Glutamatergic neuron (in vitro differentiated cells): Measurements from ENCODE around the gene C10orf67. TPM values are rescaled to one million over a fixed set of nuclear protein-coding genes. Genes with fewer than 3 reads are reported as not detected.
"Not testable (repeated sequence)": the region's sequence is repeated elsewhere in the genome, so short reads cannot be mapped to it uniquely, and the experiment has no call there.

ENCODE experiments used
- DNase-seq: peaks from one replicate; pipeline ENCODE4 v3.0.0; 2022
- H3K27ac Mint-ChIP-seq: one replicate; pipeline ENCODE4 v1.8.0; 2020; ENCODE audit warnings: mild to moderate bottlenecking, mixed read lengths, inconsistent platforms; ENCODE audit not compliant: unreplicated experiment
- H3K27me3 Mint-ChIP-seq: one replicate; pipeline ENCODE4 v1.8.0; 2020; ENCODE audit warnings: mild to moderate bottlenecking, moderate library complexity, mixed read lengths, inconsistent platforms; ENCODE audit not compliant: unreplicated experiment
- H3K36me3 Mint-ChIP-seq: one replicate; pipeline ENCODE4 v1.8.0; 2020; ENCODE audit warnings: mild to moderate bottlenecking, mixed read lengths, inconsistent platforms; ENCODE audit not compliant: unreplicated experiment
- H3K4me1 Mint-ChIP-seq: one replicate; pipeline ENCODE4 v1.8.0; 2020; ENCODE audit warnings: mild to moderate bottlenecking, low read depth, mixed read lengths, inconsistent platforms; ENCODE audit not compliant: unreplicated experiment
- H3K4me3 Mint-ChIP-seq: one replicate; pipeline ENCODE4 v1.8.0; 2020; ENCODE audit warnings: mild to moderate bottlenecking, mixed read lengths, inconsistent platforms; ENCODE audit not compliant: unreplicated experiment
- H3K9me3 Mint-ChIP-seq: one replicate; pipeline ENCODE4 v1.8.0; 2020; ENCODE audit warnings: mild to moderate bottlenecking, moderate library complexity, mixed read lengths, inconsistent platforms; ENCODE audit not compliant: unreplicated experiment
- total RNA-seq: library from RNA; stranded (reverse); fragmentation: NEBNext Ultra II Directional; extraction: Animal tissue kit (Norgen Biotek cat#: 25700); gene quantifications from one replicate; pipeline ENCODE4 v1.2.1, GENCODE V29; 2021; ENCODE audit not compliant: unreplicated experiment
- TF ChIP-seq, protein P1 (sequence below): fragments of 200-600 bp; sonication (generic); IDR thresholded peaks from one replicate; pipeline ENCODE4 v1.5.0; 2021; ENCODE audit not compliant: partially characterized antibody, unreplicated experiment

C10orf67 gene
- total RNA-seq, 1 donor from 2014 or later, result not detected

DNA sequence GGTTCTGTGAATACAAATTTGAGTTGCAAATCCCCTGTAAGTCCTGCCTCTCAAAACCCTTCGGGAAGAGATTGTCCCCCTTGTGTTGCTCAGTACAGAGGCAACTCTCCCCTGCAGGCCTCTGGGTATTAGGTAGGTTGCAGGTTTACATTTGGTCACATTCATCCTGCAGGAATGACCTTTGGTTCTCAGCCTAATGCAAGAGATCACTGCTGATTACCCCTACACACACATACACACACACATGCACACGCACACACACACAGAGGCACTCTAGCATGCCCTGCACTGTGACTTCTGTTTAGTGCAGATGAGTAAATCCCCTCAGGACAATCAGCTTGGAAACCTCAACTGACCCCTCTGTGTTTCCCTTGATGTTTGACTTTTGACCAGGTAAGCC, 69.2 kb downstream of the C10orf67 start:
- no peak for DNase-seq
- no peak overlapping the region for H3K4me3 Mint-ChIP-seq
- H3K4me1 Mint-ChIP-seq, result no peaks in the 10 kb centered on the region
- H3K27me3 Mint-ChIP-seq, result peaks cover 2% of the 10 kb centered on the region
- H3K27ac Mint-ChIP-seq, result no peak overlapping the region
- TF ChIP-seq, protein P1, sequence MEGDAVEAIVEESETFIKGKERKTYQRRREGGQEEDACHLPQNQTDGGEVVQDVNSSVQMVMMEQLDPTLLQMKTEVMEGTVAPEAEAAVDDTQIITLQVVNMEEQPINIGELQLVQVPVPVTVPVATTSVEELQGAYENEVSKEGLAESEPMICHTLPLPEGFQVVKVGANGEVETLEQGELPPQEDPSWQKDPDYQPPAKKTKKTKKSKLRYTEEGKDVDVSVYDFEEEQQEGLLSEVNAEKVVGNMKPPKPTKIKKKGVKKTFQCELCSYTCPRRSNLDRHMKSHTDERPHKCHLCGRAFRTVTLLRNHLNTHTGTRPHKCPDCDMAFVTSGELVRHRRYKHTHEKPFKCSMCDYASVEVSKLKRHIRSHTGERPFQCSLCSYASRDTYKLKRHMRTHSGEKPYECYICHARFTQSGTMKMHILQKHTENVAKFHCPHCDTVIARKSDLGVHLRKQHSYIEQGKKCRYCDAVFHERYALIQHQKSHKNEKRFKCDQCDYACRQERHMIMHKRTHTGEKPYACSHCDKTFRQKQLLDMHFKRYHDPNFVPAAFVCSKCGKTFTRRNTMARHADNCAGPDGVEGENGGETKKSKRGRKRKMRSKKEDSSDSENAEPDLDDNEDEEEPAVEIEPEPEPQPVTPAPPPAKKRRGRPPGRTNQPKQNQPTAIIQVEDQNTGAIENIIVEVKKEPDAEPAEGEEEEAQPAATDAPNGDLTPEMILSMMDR, result no peak
- H3K36me3 Mint-ChIP-seq, result peaks cover 12% of the 10 kb centered on the region
- no peaks in the 10 kb centered on the region for H3K9me3 Mint-ChIP-seq

DNA sequence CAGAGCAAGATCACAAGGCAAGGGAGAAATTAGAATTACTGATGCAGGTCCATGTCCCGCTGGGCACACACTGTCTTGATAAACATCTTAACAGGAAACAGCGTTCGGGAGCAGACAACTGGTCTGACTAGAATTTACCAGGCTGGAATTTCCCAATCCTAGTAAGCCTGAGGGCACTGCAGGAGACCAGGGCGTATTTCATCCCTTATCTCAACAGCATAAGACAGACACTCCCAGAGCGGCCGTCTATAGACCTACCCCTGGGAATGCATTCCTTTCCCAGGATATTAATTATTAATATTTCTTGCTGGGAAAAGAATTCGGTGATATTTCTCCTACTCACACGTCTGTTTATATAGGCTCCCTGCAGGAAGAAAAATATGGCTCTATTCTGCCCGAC, 70.4 kb downstream of the C10orf67 start:
- H3K36me3 Mint-ChIP-seq, result peaks cover 12% of the 10 kb centered on the region
- H3K4me3 Mint-ChIP-seq, H3K4me1 Mint-ChIP-seq, H3K9me3 Mint-ChIP-seq, H3K27ac Mint-ChIP-seq, H3K27me3 Mint-ChIP-seq, DNase-seq: not testable (repeated sequence)

DNA sequence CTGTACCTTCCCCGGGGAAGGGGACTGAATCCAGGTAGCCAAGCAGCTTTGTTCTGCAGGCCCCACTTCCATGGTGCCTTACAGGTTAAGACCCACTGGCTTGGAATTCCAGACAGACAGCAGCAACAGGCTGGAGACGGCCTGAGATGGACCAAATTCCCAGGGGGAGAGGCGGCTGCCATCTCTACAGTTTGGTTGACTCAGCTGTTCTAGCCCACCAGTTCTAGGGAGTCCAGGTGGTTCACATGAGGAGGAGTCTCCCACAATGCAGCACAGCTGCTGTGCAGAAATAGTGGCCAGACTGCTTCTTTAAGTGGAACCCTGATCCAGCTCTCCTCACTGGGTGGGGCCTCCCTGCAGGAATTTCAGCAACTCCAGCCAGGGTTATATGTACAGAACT, 74.1 kb downstream of the C10orf67 start:
- TF ChIP-seq, protein P1, result no peak
- no peak for DNase-seq
- no peaks in the 10 kb centered on the region for H3K4me1 Mint-ChIP-seq
- H3K4me3 Mint-ChIP-seq, result no peak overlapping the region
- H3K27me3 Mint-ChIP-seq, result peaks cover 2% of the 10 kb centered on the region
- H3K9me3 Mint-ChIP-seq, result no peaks in the 10 kb centered on the region
- H3K27ac Mint-ChIP-seq, result no peak overlapping the region
- peaks cover 12% of the 10 kb centered on the region for H3K36me3 Mint-ChIP-seq

DNA sequence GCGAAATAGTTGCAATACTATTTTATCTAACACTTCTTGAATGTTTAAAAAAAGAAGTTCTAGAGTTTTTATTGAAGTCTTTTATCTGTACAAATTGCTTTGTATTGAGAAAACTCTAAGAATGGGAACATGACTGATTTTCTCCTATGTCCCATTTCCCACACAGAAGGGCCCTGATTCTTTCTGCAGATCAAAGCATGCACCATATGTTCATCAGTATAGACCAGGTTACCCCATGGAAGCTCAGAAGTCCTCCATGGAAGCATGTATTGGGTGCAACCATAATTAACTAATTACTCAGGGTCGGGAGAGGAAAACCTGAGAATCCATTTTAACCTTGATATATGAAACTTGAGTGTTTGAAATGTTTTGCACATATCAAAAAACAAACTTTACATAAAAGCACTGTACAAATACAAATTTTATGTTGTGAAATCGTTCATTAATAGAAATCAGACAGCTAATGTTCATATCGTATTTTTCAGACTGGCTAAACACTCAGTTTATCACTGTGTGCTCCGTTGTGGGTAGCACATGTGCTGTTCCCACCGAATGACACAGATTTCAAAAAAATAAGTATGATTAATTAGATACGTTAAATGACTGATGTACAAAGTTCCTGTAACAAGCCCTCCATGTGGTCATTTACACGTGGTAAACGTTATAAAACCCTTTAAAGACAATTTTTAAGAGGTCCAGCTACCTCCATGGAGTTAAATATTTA, 81.0 kb downstream of the C10orf67 start:
- Mint-ChIP-seq H3K36me3 (no peaks in the 10 kb centered on the region), H3K4me3 (no peak overlapping the region), H3K4me1 (no peaks in the 10 kb centered on the region), H3K27ac (no peak overlapping the region), H3K27me3 (no peaks in the 10 kb centered on the region), H3K9me3 (peaks cover 1% of the 10 kb centered on the region)
- TF ChIP-seq, protein P1, result no peak
- DNase-seq, result no peak

DNA sequence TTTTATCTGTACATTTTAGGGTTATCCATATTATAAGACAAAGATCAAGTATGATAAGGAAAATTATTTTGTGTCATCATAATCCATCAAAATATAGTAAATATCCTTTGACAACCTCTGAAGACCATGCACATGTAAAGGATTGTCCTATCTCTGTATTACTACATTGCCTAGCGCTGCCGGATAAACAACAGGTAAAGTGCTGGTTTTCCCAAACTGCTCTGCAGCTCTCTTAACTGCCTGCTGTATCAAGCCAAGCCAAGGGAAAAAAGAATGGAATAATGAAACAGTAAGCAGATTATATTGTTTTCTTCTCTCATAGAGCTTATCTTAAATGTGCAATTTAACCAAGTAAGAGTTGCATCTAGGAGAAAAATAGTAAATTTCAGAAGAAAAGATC, 81.7 kb downstream of the C10orf67 start:
- TF ChIP-seq, protein P1, result no peak
- H3K36me3 Mint-ChIP-seq, result no peaks in the 10 kb centered on the region
- H3K9me3 Mint-ChIP-seq, result peaks cover 1% of the 10 kb centered on the region
- no peak overlapping the region for H3K4me3 Mint-ChIP-seq
- no peak overlapping the region for H3K27ac Mint-ChIP-seq
- no peak for DNase-seq
- no peaks in the 10 kb centered on the region for H3K4me1 Mint-ChIP-seq
- no peaks in the 10 kb centered on the region for H3K27me3 Mint-ChIP-seq
